ENCODE data around the gene TSPAN10. TPM values are rescaled to one million over a fixed set of nuclear protein-coding genes. Genes with fewer than 3 reads are reported as not detected.
A peak's percentile ranks its signal among the peaks of the same experiment; 100 is the strongest.

TSPAN10 gene
- total RNA-seq, 1 experiment from 2014 or later = 1.2 TPM

GRCh38 chr17:81684442-81684911, 47.5 kb downstream of the TSPAN10 start:
- no peak overlapping the region for H3K27ac ChIP-seq (ENCODE audit: insufficient read length, low read depth, low read length)
- Mint-ChIP-seq H3K36me3 (ENCODE audit: insufficient read depth in 1 of 3, low read depth in 3 of 3) (peaks cover 22 to 49% (median 44%) of the 10 kb centered on the region in 3 experiments), H3K4me3 (peak overlapping the region; percentile 86 to 89), H3K27me3 (ENCODE audit: low read depth) (no peaks in the 10 kb centered on the region), H3K4me1 (peaks cover 14 to 20% of the 10 kb centered on the region in 2 experiments), H3K27ac (peak overlapping the region; percentile 26 to 87 (median 77); a peak in 4 of 7 replicates), H3K9me3 (no peaks in the 10 kb centered on the region)
- peaks cover 11% of the 10 kb centered on the region; the same call in 1 of the 2 replicates for H3K79me2 ChIP-seq (ENCODE audit: insufficient read depth, low read length)
- peaks cover 8% of the 10 kb centered on the region for H3K79me1 ChIP-seq (ENCODE audit: insufficient read depth, low read depth, low read length, poor library complexity, severe bottlenecking)
- H3K4me1 ChIP-seq (ENCODE audit: insufficient read depth, low read length) = no peaks in the 10 kb centered on the region
- H3K4me2 ChIP-seq (ENCODE audit: insufficient read depth, insufficient read length, low read length) = peak overlapping the region; percentile 92
- H2AK5ac ChIP-seq (ENCODE audit: insufficient read length, low read length) = no peak overlapping the region
- no peak overlapping the region for H3K23ac ChIP-seq (ENCODE audit: insufficient read length, low read depth, low read length)
- H3K18ac ChIP-seq (ENCODE audit: insufficient read length, low read depth, low read length) = no peak overlapping the region
- H2BK20ac ChIP-seq (ENCODE audit: low read depth, low read length, poor library complexity, severe bottlenecking) = no peak overlapping the region
- peak overlapping the region; percentile 53 for H3K9ac ChIP-seq (ENCODE audit: extremely low read depth, insufficient read length, low read length)
- H3K27me3 ChIP-seq (ENCODE audit: insufficient read depth, low read length) = no peaks in the 10 kb centered on the region
- H4K91ac ChIP-seq (ENCODE audit: insufficient read length, low read depth, low read length) = no peak overlapping the region
- H3K14ac ChIP-seq (ENCODE audit: insufficient read depth, low read length) = no peak overlapping the region
- no peak overlapping the region for H3T11ph ChIP-seq (ENCODE audit: low read length)
- no peak overlapping the region for H4K5ac ChIP-seq (ENCODE audit: insufficient read length, low read depth, low read length)
- no peaks in the 10 kb centered on the region for H3K9me3 ChIP-seq (ENCODE audit: control insufficient read depth, low read depth, low read length)
- H2BK120ac ChIP-seq (ENCODE audit: low read depth, low read length, poor library complexity, severe bottlenecking) = no peak overlapping the region
- H3K56ac ChIP-seq (ENCODE audit: insufficient read length, low read depth, low read length) = no peak overlapping the region
- H2BK12ac ChIP-seq (ENCODE audit: insufficient read length, low read depth, low read length) = no peak overlapping the region
- no peak overlapping the region for H2BK15ac ChIP-seq (ENCODE audit: low read depth, low read length)
- H2BK5ac ChIP-seq (ENCODE audit: insufficient read length, low read length) = no peak overlapping the region
- no peak for TF ChIP-seq CTCF (conservative IDR thresholded peaks at IDR 0.05)
- no peaks in the 10 kb centered on the region for H4K20me1 ChIP-seq (ENCODE audit: control insufficient read depth, insufficient read depth, insufficient read length)
- WGBS (ENCODE audit: extremely low coverage, insufficient read length, low lambda C conversion rate) = no CpG with 5 or more reads among the region's 16 CpGs
- H3K4ac ChIP-seq (ENCODE audit: low read depth, low read length) = no peak overlapping the region
- H3K23me2 ChIP-seq (ENCODE audit: insufficient read length, low read depth, low read length, poor library complexity, severe bottlenecking) = peaks cover 10% of the 10 kb centered on the region
- no peak overlapping the region for H2AFZ ChIP-seq (ENCODE audit: low read length)
- H4K8ac ChIP-seq (replicated peaks; ENCODE audit: insufficient read length, low read depth, low read length) = no peak overlapping the region
- DNase-seq = no peak

Measured in H9 (cell line).